HepG2 (cell line): ENCODE measurements around the gene LAMTOR2. TPM values are rescaled to one million over a fixed set of nuclear protein-coding genes. Genes with fewer than 3 reads are reported as not detected.

Experiments used
- CHCHD3 ChIP-seq: sonication (generic); formaldehyde crosslinking; IDR thresholded peaks from 2 replicates; pipeline ENCODE4 v1.8.0; 2022; ENCODE audit warnings: mild to moderate bottlenecking, missing genetic modification reagents, moderate library complexity
- CREB3 ChIP-seq: sonication (generic); formaldehyde crosslinking; IDR thresholded peaks from 2 replicates; pipeline ENCODE4 v1.5.0; 2020; ENCODE audit warnings: missing genetic modification reagents
- DNMT1 ChIP-seq: sonication (generic); formaldehyde crosslinking; IDR thresholded peaks from 2 replicates; pipeline ENCODE4 v1.5.1; 2020; ENCODE audit warnings: mild to moderate bottlenecking, missing genetic modification reagents
- FLYWCH1 ChIP-seq: sonication (generic); formaldehyde crosslinking; IDR thresholded peaks from 2 replicates; pipeline ENCODE4 v1.8.1; 2023; ENCODE audit warnings: mild to moderate bottlenecking, missing genetic modification reagents
- GZF1 ChIP-seq: sonication (generic); formaldehyde crosslinking; IDR thresholded peaks from 2 replicates; pipeline ENCODE4 v1.5.1; 2020; ENCODE audit warnings: mild to moderate bottlenecking, missing genetic modification reagents
- MXI1 ChIP-seq: IDR thresholded peaks from 3 replicates; pipeline ENCODE4 v1.6.1; 2012; ENCODE audit warnings: low read depth, low read length, inconsistent platforms, borderline replicate concordance
- NFYB ChIP-seq: sonication (generic); formaldehyde crosslinking; IDR thresholded peaks from 2 replicates; pipeline ENCODE4 v1.4.0; 2020; ENCODE audit warnings: missing genetic modification reagents
- RFXANK ChIP-seq: IDR thresholded peaks from 2 replicates; pipeline ENCODE4 v1.6.1; 2016
- SNAPC4 ChIP-seq: sonication (generic); formaldehyde crosslinking; IDR thresholded peaks from 2 replicates; pipeline ENCODE4 v1.4.0; 2020; ENCODE audit warnings: mild to moderate bottlenecking, missing genetic modification reagents
- SP1 ChIP-seq, 2 experiments: fragments of 450-650 bp in 1 of 2; sonication (generic) in 1 of 2; formaldehyde crosslinking in 1 of 2; IDR thresholded peaks; 2 replicates each; pipeline versions ENCODE4 v1.4.0 to v1.6.1; 2016 to 2020; ENCODE audit warnings: missing genetic modification reagents in 1 of 2
- SP2 ChIP-seq: sonication (generic); formaldehyde crosslinking; IDR thresholded peaks from 2 replicates; pipeline ENCODE4 v1.5.1; 2020; ENCODE audit warnings: mild to moderate bottlenecking, missing genetic modification reagents
- TBX3 ChIP-seq: fragments of 450-650 bp; IDR thresholded peaks from 2 replicates; pipeline ENCODE4 v1.6.1; 2017; ENCODE audit warnings: antibody characterized with exemption, mild to moderate bottlenecking, inconsistent platforms, borderline replicate concordance
- TCF7L2 ChIP-seq: IDR thresholded peaks from 2 replicates; pipeline ENCODE4 v1.6.1; 2011; ENCODE audit warnings: mild to moderate bottlenecking, low read depth, low read length, moderate library complexity
- THAP9 ChIP-seq: sonication (generic); formaldehyde crosslinking; IDR thresholded peaks from 2 replicates; pipeline ENCODE4; 2020; ENCODE audit warnings: missing genetic modification reagents, mild to moderate bottlenecking, borderline replicate concordance
- TRIM22 ChIP-seq: fragments of 450-650 bp; IDR thresholded peaks from 2 replicates; pipeline ENCODE4 v1.6.1; 2017
- ZBTB7A ChIP-seq: sonication (generic); formaldehyde crosslinking; IDR thresholded peaks from 2 replicates; pipeline ENCODE4 v1.8.0; 2022; ENCODE audit warnings: mild to moderate bottlenecking, missing genetic modification reagents
- ZBTB8A ChIP-seq: sonication (generic); formaldehyde crosslinking; IDR thresholded peaks from 2 replicates; pipeline ENCODE4 v1.4.0; 2020; ENCODE audit warnings: mild to moderate bottlenecking, low read depth, missing genetic modification reagents, borderline replicate concordance
- ZFP36L2 ChIP-seq: sonication (generic); formaldehyde crosslinking; IDR thresholded peaks from 2 replicates; pipeline ENCODE4 v1.4.0; 2020; ENCODE audit warnings: missing genetic modification reagents
- ZFP37 ChIP-seq: sonication (generic); formaldehyde crosslinking; IDR thresholded peaks from 2 replicates; pipeline ENCODE4 v1.4.0; 2020; ENCODE audit warnings: missing genetic modification reagents, borderline replicate concordance
- ZKSCAN1 ChIP-seq: fragments of 150-350 bp; IDR thresholded peaks from 2 replicates; pipeline ENCODE4 v1.6.1; 2014; ENCODE audit warnings: low read length
- ZNF549 ChIP-seq: sonication (generic); formaldehyde crosslinking; IDR thresholded peaks from 2 replicates; pipeline ENCODE4 v1.5.0; 2020; ENCODE audit warnings: missing genetic modification reagents
- polyA plus RNA-seq, 8 experiments: library from polyadenylated mRNA; depleted of rRNA in 3 of 8; stranded (reverse) in 7 of 8; unstranded in 1 of 8; fragments of >200 nt; fragmentation: Illumina TruSeq in 4 of 8; extraction: Trizol in 4 of 8; gene quantifications; 2 replicates each; pipeline versions ENCODE4 v1.2.1 to v1.2.3, GENCODE V29; 2011 to 2016; ENCODE audit warnings: low read depth in 4 of 8, missing spikeins in 1 of 8, mixed read lengths in 1 of 8; ENCODE audit not compliant: insufficient read depth in 1 of 8
- total RNA-seq, 5 experiments: library from RNA; depleted of rRNA; stranded (reverse); fragments of >200 nt; fragmentation: Illumina TruSeq; extraction: Trizol; gene quantifications; 2 replicates each; pipeline ENCODE4 v1.2.3, GENCODE V29; 2016; ENCODE audit warnings: low read depth in 1 of 5

The LAMTOR2 gene
- total and polyA plus RNA-seq, 2 of the 13 experiments (the other 11 are each of a cell fraction or from before 2014, with no cell fraction given), result 36.5 to 66.4 TPM

GRCh38 chr1:156096640-156097391, 42.2 kb downstream of the LAMTOR2 start (continued):
- TF ChIP-seq MXI1, result 0 out of 3 replicates have a peak, but pooled peaks have one; percentile 26
- no peak for TF ChIP-seq ZBTB8A (CRISPR knock-in tag)
- no peak for TF ChIP-seq TRIM22
- no peak for TF ChIP-seq SNAPC4
- TF ChIP-seq THAP9 (CRISPR knock-in tag), result peak; percentile 51; the same call in 1 of the 2 replicates
- no peak for TF ChIP-seq GZF1
- no peak; the same call in 1 of the 2 replicates for TF ChIP-seq RFXANK
- no peak for TF ChIP-seq ZNF549 (CRISPR knock-in tag)
- no peak for TF ChIP-seq ZKSCAN1
- TF ChIP-seq ZBTB7A, result no peak
- TF ChIP-seq ZFP37 (CRISPR knock-in tag), result no peak
- no peak for TF ChIP-seq NFYB (CRISPR knock-in tag)
- no peak for TF ChIP-seq ZFP36L2 (CRISPR knock-in tag)
- TF ChIP-seq TBX3, result no peak
- no peak for TF ChIP-seq FLYWCH1
- no peak for TF ChIP-seq SP2 (CRISPR knock-in tag)
- no peak for TF ChIP-seq CREB3 (CRISPR knock-in tag)
- no peak for TF ChIP-seq SP1 (IDR thresholded peaks at IDR 0.05)
- peak; percentile 53; the same call in 1 of the 2 replicates for TF ChIP-seq SP1 (CRISPR knock-in tag; IDR thresholded peaks at IDR 0.05)
- TF ChIP-seq CHCHD3, result no peak
- no peak for TF ChIP-seq DNMT1
- TF ChIP-seq TCF7L2, result no peak
